H1 (cell line): ENCODE measurements around the gene PVALB. TPM values are rescaled to one million over a fixed set of nuclear protein-coding genes. Genes with fewer than 3 reads are reported as not detected.

Experiments used
- RNF2 ChIP-seq: fragments of 200-900, 300-1000 bp; sonication (generic); IDR thresholded peaks from 2 replicates; pipeline ENCODE4 v1.7.1; 2016; ENCODE audit warnings: borderline replicate concordance, low read depth, mild to moderate bottlenecking, antibody characterized with exemption, low read length; ENCODE audit not compliant: poor library complexity, severe bottlenecking; ENCODE audit errors: missing control alignments
- polyA plus RNA-seq, 7 experiments: library from polyadenylated mRNA; depleted of rRNA in 3 of 7; stranded (reverse) in 5 of 7; unstranded in 2 of 7; fragments of >200 nt in 5 of 7; fragments of 200-250 nt in 2 of 7; gene quantifications; 1 replicate in 5 of 7; 2 replicates in 1 of 7; 4 replicates in 1 of 7; pipeline versions ENCODE4 v1.2.1 to v1.2.3, GENCODE V29; 2011 to 2013; ENCODE audit warnings: missing spikeins in 2 of 7, mixed read lengths in 2 of 7
- total RNA-seq: library from RNA; stranded (reverse); fragmentation: NEBNext Ultra II Directional; extraction: Animal tissue kit (Norgen Biotek cat#: 25700); gene quantifications from 2 replicates; pipeline ENCODE4 v1.2.1, GENCODE V29; 2021

PVALB gene
- total and polyA plus RNA-seq, 2 of the 8 experiments (the other 6 are each of a cell fraction or from before 2014, with no cell fraction given): 1.7 to 5.4 TPM

DNA sequence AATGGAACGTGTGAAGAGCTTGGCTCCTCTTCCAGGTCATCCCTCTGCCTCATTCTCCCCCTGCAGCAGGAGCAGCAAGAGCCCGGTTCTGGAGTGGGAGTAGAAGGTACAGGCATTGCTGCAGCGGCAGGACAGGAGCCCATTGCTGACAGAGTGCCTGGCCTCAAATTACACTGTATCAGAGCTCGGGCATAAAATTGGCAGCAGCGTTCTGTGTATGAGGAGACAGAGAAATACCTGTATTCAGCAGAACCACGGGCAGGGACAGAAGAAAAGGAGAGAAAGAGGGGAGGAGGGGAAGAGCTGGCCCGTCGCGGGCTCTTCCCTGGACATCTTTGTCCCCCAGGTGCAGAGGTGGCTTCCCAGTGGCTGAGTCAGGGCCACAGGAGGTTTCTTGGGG, 41.3 kb upstream of the PVALB start (continued):
- no peak for TF ChIP-seq RNF2
